Measurements from ENCODE around the gene TICAM2.

TICAM2 gene

DNA sequence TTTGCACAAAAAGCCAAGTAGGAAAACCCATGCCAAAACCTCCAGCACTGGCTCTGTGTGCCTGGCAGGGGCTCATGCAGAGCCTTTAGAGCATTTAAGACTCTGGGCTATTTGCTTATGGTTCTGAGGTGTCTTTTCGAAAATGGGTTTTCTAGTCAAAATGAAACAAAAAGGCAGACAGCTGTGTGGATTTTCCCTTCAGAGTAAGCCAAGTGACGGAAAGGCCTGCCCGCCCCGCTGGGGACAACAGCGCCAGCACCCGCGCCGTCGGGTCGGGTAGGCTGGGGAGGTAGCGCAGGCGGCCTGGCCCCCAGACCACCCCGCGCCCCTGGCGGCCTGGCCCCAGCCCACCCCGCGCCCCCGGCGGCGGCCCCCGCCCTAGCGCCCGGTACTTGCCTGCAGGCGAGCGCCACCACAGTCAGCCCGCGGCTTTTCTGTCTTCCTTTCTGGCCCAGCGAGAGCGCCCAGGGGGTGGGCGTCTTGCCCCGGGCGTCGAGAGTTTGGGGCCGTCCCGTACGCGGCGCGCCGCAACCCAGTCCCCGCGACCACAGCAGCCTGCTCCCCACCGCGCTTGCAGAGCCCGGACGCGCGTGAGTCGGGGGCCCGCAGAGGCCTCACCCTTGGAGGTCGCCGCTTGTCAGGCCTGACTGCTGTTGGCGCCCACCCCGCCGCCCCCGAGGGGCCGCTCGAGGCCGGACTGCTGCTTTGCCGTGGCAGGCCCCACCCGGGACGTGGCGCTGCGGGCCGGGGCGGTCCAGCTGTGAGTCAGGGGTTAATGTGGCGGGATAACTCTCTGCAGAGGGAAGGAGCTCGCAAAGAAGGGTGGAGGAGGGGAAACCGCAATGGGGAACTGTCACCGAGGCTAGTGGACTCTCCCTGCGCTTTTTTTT lies at the start of gene TICAM2 (continued):
- TF ChIP-seq ZNF18 (tag by site-specific recombination; IDR thresholded peaks at IDR 0.05) (no peak), ZNF521 (tag by site-specific recombination; IDR thresholded peaks at IDR 0.05) (no peak), KLF8 (tag by site-specific recombination; IDR thresholded peaks at IDR 0.05) (peak; percentile 17; the same call in 1 of the 2 replicates), ZNF558 (tag by site-specific recombination; IDR thresholded peaks at IDR 0.05) (no peak), ZNF624 (tag by site-specific recombination; IDR thresholded peaks at IDR 0.05) (no peak), ZNF239 (tag by site-specific recombination; IDR thresholded peaks at IDR 0.05) (no peak), ZBTB20 (tag by site-specific recombination; IDR thresholded peaks at IDR 0.05) (peak; percentile 42; the same call in 1 of the 2 replicates), ZNF223 (tag by site-specific recombination; IDR thresholded peaks at IDR 0.05) (no peak), ZNF426 (tag by site-specific recombination; IDR thresholded peaks at IDR 0.05) (no peak), ZBTB48 (tag by site-specific recombination; IDR thresholded peaks at IDR 0.05) (peak; percentile 39; the same call in 1 of the 2 replicates), ZBTB17 (tag by site-specific recombination; IDR thresholded peaks at IDR 0.05) (no peak), ZNF433 (tag by site-specific recombination; IDR thresholded peaks at IDR 0.05; ENCODE audit: low read depth) (no peak), GLI2 (tag by site-specific recombination; IDR thresholded peaks at IDR 0.05; ENCODE audit: borderline replicate concordance, low read depth) (no peak), ZNF169 (tag by site-specific recombination; IDR thresholded peaks at IDR 0.05) (no peak), ZBTB10 (tag by site-specific recombination; IDR thresholded peaks at IDR 0.05) (no peak), ZBTB6 (tag by site-specific recombination; IDR thresholded peaks at IDR 0.05) (no peak), ZFHX2 (tag by site-specific recombination; conservative IDR thresholded peaks at IDR 0.05) (peak; percentile 45), SCRT1 (tag by site-specific recombination; IDR thresholded peaks at IDR 0.05; ENCODE audit: borderline replicate concordance) (no peak), TCF7L2 (IDR thresholded peaks at IDR 0.05; ENCODE audit: borderline replicate concordance, low read depth, low read length) (no peak), SP2 (tag by site-specific recombination; IDR thresholded peaks at IDR 0.05) (no peak), ZIC2 (tag by site-specific recombination; IDR thresholded peaks at IDR 0.05) (peak; percentile 91), HOXC10 (CRISPR knock-in tag; IDR thresholded peaks at IDR 0.05) (no peak), WT1 (tag by site-specific recombination; IDR thresholded peaks at IDR 0.05) (no peak), ZNF610 (tag by site-specific recombination; IDR thresholded peaks at IDR 0.05; ENCODE audit: borderline replicate concordance) (no peak), ZNF785 (tag by site-specific recombination; IDR thresholded peaks at IDR 0.05) (no peak), ZNF623 (tag by site-specific recombination; IDR thresholded peaks at IDR 0.05) (no peak), ZNF677 (tag by site-specific recombination; IDR thresholded peaks at IDR 0.05) (no peak)
- TF ChIP-seq, protein P1, sequence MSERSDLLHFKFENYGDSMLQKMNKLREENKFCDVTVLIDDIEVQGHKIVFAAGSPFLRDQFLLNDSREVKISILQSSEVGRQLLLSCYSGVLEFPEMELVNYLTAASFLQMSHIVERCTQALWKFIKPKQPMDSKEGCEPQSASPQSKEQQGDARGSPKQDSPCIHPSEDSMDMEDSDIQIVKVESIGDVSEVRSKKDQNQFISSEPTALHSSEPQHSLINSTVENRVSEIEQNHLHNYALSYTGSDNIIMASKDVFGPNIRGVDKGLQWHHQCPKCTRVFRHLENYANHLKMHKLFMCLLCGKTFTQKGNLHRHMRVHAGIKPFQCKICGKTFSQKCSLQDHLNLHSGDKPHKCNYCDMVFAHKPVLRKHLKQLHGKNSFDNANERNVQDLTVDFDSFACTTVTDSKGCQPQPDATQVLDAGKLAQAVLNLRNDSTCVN (tag by site-specific recombination; optimal IDR thresholded peaks at IDR 0.05) = peak; percentile 77
- TF ChIP-seq, protein P2, sequence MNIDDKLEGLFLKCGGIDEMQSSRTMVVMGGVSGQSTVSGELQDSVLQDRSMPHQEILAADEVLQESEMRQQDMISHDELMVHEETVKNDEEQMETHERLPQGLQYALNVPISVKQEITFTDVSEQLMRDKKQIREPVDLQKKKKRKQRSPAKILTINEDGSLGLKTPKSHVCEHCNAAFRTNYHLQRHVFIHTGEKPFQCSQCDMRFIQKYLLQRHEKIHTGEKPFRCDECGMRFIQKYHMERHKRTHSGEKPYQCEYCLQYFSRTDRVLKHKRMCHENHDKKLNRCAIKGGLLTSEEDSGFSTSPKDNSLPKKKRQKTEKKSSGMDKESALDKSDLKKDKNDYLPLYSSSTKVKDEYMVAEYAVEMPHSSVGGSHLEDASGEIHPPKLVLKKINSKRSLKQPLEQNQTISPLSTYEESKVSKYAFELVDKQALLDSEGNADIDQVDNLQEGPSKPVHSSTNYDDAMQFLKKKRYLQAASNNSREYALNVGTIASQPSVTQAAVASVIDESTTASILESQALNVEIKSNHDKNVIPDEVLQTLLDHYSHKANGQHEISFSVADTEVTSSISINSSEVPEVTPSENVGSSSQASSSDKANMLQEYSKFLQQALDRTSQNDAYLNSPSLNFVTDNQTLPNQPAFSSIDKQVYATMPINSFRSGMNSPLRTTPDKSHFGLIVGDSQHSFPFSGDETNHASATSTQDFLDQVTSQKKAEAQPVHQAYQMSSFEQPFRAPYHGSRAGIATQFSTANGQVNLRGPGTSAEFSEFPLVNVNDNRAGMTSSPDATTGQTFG (tag by site-specific recombination; IDR thresholded peaks at IDR 0.05; ENCODE audit: borderline replicate concordance) = no peak

All from HEK293 (cell line).